AG20443 (cell line): Measurements from ENCODE around the gene CMTM5.
"Not testable (repeated sequence)": the region's sequence is repeated elsewhere in the genome, so short reads cannot be mapped to it uniquely, and the experiment has no call there.

ENCODE experiments used
- DNase-seq: peaks from one replicate; pipeline ENCODE4 v3.0.0; 2012; ENCODE audit warnings: low spot score, mixed read lengths

CMTM5 gene

DNA sequence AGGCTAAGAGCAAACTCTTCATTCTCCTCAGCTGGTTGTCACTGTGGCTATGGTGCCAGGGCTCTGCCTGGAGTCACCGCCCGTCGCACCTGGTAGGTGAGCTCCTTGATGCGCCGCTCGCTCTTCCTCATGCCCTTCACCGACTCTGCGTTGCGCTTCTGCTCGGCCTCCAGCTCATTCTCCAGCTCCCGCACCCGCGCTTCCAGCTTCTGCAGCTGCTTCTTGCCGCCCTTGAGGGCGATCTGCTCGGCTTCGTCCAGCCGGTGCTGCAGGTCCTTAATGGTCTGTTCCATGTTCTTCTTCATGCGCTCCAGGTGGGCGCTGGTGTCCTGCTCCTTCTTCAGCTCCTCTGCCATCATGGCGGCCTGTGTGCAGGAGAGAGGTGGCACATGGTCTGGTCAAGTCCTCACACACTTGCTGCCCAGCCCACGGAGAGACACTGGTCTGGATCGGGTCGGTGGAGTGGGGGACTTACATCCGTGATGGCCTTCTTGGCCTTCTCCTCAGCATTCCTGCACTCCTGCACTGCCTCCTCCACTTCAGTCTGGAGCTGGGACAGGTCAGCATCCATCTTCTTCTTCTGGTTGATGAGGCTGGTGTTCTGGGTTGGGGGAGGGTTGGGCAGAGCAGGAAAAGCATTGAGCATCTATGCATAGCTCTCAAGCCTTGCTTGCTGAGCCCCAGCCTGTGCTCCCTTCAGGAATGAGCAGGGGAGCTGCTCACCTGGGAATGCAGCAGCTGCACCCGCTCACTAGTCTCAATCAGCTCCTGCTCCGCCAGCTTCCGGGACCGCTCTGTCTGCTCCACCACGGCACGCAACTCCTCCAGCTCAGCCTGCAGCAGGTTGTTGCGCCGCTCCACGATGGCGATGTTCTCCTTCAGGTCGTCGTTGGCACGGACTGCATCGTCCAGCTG, 38.3 kb downstream of the CMTM5 start:
- no peak for DNase-seq

DNA sequence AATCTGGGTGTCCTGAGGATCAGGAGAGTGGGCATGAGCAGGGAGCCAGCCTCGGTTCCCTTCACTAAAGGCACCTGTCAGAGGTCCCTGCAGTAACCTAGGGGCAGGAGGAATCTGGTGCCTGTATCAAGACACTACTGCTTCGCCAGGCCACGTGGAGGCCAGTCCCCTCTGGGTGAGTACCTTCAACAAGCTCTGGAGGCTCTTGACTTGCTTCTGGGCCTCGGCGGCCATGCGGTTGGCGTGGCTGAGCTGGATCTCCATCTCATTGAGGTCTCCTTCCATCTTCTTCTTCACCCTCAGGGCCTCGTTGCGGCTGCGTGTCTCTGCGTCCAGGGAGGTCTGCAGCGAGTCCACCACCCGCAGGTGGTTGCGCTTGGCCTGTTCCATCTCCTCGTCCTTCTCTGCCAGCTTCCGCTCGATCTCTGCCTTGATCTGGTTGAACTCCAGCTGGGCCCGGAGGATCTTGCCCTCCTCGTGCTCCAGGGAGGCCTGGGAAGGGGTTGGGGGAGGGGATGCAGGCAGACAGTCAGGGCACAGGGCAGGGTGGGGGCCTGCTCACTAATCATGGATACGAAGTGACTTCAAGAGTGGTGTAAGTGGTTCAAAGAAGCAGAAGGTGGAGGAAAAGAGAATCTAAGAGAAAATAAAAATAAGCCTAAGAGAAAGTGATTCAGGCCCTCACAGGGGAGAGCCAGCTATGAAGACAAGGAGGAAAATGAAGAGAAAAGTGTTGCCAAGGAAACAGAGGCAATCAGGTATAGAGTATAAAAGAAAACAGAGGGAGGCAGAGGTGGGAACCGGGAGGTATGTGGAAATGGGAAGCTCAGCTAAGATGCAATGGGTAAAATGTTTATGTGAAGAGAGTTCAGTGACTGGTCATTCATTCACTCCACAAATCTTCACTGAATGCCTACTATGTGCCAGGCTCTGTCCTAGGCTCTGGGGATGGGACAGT, 39.3 kb downstream of the CMTM5 start:
- DNase-seq = no peak

DNA sequence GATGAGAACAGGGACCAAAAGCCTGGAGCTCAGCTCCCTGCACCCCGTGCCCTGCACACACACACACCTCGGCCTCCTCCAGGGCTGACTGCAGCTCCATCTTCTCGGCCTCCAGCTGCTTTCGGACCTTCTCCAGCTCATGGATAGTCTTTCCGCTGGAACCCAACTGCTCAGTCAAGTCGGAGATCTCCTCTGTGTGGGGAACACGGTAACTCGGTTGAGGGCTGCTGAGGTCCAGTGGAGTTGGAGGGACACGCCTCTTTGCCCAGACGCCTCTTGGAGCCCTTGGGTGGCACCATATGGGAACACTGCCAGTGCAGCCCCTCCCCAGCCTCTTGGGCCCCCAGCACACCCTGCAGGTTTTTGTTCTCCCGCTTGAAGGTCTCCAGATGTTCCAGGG, 40.0 kb downstream of the CMTM5 start:
- no peak for DNase-seq

DNA sequence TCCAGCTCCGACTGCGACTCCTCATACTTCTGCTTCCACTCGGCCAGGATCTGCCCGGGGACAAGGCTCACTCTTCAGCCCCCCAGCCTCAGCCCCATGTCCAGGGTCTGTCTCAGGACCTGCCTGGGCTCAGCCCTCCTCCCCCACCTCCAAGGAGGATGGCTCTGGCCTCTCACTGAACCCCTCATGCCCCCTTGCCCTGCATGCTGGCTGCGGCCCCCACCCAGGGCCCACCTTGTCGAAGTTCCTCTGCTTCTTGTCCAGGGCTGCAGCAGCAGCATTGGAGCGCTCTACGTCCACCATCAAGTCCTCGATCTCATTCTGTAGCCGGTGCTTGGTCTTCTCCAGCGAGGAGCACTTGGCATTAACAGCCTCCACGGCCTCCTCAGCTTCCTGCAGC, 40.4 kb downstream of the CMTM5 start:
- not testable (repeated sequence) for DNase-seq

DNA sequence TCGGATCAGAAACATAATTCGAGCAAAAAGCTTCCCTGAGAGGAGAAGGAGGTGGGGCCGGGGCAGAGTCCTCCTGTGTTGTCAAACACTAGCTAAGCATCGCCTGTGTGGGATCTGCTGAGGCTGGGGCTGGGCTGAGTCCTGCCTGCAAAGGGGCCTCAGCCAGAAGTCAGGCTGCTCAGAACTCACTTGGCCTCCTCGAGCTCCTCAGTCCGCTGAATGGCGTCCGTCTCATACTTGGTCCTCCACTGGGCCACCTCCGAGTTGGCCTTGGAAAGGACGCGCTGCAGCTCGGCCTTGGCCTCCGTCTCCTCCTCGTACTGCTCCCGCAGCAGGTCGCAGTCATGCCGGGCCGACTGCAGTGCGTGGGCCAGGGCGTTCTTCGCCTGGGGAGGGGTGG, 41.2 kb downstream of the CMTM5 start:
- no peak for DNase-seq

DNA sequence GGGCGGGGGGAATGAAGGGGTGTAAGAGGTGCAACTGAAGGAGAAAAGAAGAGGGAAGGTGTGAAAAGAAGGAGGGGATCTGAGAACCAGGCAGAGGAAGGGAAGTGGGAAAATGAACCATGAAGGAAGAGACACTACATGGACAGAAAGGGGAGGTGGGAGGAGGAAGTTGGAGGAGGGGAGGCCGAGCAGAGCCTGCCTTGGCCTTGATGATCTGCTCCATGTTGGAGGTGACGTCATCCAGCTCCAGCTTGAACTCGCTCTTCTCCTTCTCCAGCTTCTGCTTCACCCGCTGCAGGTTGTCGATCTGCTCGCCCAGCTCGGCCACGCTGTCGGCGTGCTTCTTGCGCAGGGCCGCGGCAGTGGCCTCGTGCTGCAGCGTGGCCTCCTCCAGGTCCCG, 42.8 kb downstream of the CMTM5 start:
- DNase-seq = not testable (repeated sequence)

- DNase-seq = no peak
Measured at GRCh38 chr14:23421594-23421993, 44.7 kb downstream of the CMTM5 start.

- DNase-seq = no peak
Measured at GRCh38 chr14:23423657-23424056, 46.8 kb downstream of the CMTM5 start.

DNA sequence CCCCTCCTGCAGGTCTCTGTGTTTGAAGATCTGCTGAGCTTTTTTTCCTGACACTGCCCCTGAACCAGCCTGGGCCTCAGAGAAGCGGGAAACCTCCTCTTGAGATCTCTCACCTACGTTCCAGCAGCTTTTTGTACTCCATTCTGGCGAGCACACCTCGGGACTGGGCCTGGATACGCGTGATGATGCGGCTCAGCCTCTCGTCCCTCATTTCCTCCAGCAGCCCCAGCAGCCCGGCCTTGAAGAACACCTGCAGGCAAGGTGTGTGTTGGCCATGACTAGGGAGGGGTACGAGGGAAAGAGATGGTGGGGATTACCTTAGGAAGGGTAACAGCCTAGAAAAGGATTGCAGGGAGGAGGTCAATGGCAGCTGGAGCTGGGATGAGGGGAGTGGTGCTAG, 48.3 kb downstream of the CMTM5 start:
- DNase-seq = no peak

DNA sequence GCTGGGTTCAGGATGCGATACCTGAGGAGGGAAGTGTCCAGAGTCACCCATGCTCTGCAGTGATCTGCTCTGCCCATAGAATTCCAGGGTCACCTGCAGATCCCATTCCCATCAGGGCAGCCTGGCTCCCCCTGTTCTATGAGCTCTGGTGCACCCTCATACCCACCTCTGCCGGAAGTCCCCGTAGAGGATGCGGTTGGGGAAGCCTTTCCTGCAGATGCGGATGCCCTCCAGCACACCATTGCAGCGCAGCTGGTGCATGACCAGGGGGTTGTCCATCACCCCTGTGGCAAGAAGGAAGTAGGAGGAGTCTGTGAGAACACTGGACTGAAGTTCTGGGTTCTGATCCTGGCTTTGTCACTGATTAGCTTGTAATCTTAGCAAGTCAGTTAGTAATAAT, 49.0 kb downstream of the CMTM5 start:
- DNase-seq = not testable (repeated sequence)

DNA sequence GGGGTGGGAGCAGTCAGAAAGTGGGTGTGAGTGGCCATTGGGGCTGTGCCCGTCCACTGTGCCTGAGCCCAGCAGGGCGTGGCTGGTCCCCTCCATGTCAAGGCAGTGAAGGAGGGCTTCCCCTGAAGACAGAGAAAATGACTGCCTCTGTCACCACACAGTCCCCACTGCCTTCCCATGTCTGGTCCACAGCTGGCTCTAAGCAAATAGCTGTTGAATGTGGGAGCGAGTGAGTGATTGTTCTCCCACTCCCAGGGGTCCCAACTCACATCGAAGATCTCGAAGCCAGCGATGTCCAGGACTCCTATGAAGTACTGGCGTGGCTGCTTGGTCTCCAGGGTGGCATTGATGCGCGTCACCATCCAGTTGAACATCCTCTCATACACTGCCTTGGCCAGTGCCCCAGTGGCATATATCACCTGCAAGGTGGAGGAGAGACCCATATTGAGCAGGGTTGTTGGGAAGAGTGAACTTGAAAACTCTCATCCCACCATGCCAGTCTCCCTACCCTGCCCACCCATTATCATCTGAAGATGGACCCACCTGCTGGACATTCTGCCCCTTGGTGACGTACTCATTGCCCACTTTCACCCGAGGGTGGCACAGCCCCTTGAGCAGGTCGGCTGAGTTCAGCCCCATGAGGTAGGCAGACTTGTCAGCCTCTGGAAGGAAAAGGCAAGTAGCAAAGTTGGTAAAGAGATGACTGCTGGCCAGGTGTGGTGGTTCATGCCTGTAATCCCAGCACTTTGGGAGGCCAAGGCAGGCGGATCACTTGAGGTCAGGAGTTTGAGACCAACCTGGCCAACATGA, 52.0 kb downstream of the CMTM5 start:
- no peak for DNase-seq
